ENCODE results near the gene STMND1.
A peak's percentile ranks its signal among the peaks of the same experiment; 100 is the strongest.

Gene STMND1

GRCh38 chr6:17115251-17116116, 13.6 kb downstream of the STMND1 start:
- no peak for TF ChIP-seq CTCF (IDR thresholded peaks at IDR 0.05; ENCODE audit: low read length, missing control alignments)
- no peak overlapping the region for H3K4me3 ChIP-seq (replicated peaks; ENCODE audit: low read depth, low read length)
- peak; percentile 94 for DNase-seq (ENCODE audit: low read depth)

GRCh38 chr6:17116117-17116440, 14.2 kb downstream of the STMND1 start:
- no peak for DNase-seq (ENCODE audit: low read depth)
- H3K4me3 ChIP-seq (replicated peaks; ENCODE audit: low read depth, low read length): no peak overlapping the region
- no peak for TF ChIP-seq CTCF (IDR thresholded peaks at IDR 0.05; ENCODE audit: low read length, missing control alignments)

- TF ChIP-seq CTCF (IDR thresholded peaks at IDR 0.05; ENCODE audit: low read length, missing control alignments): no peak
- no peak overlapping the region for H3K4me3 ChIP-seq (replicated peaks; ENCODE audit: low read depth, low read length)
- DNase-seq (ENCODE audit: low read depth): no peak
Observed at GRCh38 chr6:17120019-17120418, 18.2 kb downstream of the STMND1 start.

GRCh38 chr6:17125407-17125806, 23.6 kb downstream of the STMND1 start:
- H3K4me3 ChIP-seq (replicated peaks; ENCODE audit: low read depth, low read length): no peak overlapping the region
- no peak for TF ChIP-seq CTCF (IDR thresholded peaks at IDR 0.05; ENCODE audit: low read length, missing control alignments)
- no peak for DNase-seq (ENCODE audit: low read depth)

- TF ChIP-seq CTCF (IDR thresholded peaks at IDR 0.05; ENCODE audit: low read length, missing control alignments): no peak
- no peak overlapping the region for H3K4me3 ChIP-seq (replicated peaks; ENCODE audit: low read depth, low read length)
- DNase-seq (ENCODE audit: low read depth): no peak
Observed at GRCh38 chr6:17130786-17131185, 28.9 kb downstream of the STMND1 start.

GRCh38 chr6:17132967-17133366, 31.1 kb downstream of the STMND1 start:
- TF ChIP-seq CTCF (IDR thresholded peaks at IDR 0.05; ENCODE audit: low read length, missing control alignments): no peak

GRCh38 chr6:17138033-17138432, 36.2 kb downstream of the STMND1 start:
- no peak for TF ChIP-seq CTCF (IDR thresholded peaks at IDR 0.05; ENCODE audit: low read length, missing control alignments)
- H3K4me3 ChIP-seq (replicated peaks; ENCODE audit: low read depth, low read length): no peak overlapping the region
- DNase-seq (ENCODE audit: low read depth): no peak

More at GRCh38 chr6:17132967-17133366, 31.1 kb downstream of the STMND1 start:
- no peak overlapping the region for H3K4me3 ChIP-seq (replicated peaks; ENCODE audit: low read depth, low read length)
- no peak for DNase-seq (ENCODE audit: low read depth)

Data from fibroblast of pulmonary artery (primary cell).